Measurements from ENCODE around the gene SERPINB7. TPM values are rescaled to one million over a fixed set of nuclear protein-coding genes. Genes with fewer than 3 reads are reported as not detected.

Gene SERPINB7
- total RNA-seq (2021; ENCODE audit: unreplicated experiment) (not detected), Bru-seq, nascent RNA (not detected), BruChase-seq, experiment 1, labeled RNA remaining after a 6-hour chase (percentile 2 among the genes with signal in this experiment), BruChase-seq, experiment 2, labeled RNA remaining after a 2-hour chase (not detected)
- polyA plus RNA-seq (2012), result 0.12 and 0.14 TPM in 2 replicates
- long read RNA-seq, result 0 reads

GRCh38 chr18:63775166-63775730, at the start of gene SERPINB7:
Gene SERPINB7 (plus strand): TSS chr18:63775418. CDS start chr18:63782373, 6,955 bp downstream.
- Histone ChIP-seq H3K79me2 (ENCODE audit: insufficient read depth, low read length) (no peaks in the 10 kb centered on the region), H3K36me3 (ENCODE audit: control insufficient read depth in 1 of 2, insufficient read depth in 2 of 2, low read length in 2 of 2) (no peaks in the 10 kb centered on the region), H3K4me3 (replicated peaks in 1 of 2; ENCODE audit: low read depth in 1 of 2, low read length in 2 of 2) (no peak within 1 kb of the TSS), H2AFZ (ENCODE audit: low read depth, low read length, poor library complexity, severe bottlenecking) (peak within 1 kb of the TSS; percentile 29), H3K4me2 (ENCODE audit: low read length) (peak within 1 kb of the TSS; percentile 55), H3K9me3 (ENCODE audit: control insufficient read depth in 1 of 2, insufficient read depth in 1 of 2, low read depth in 1 of 2, low read length in 2 of 2) (no peaks in the 10 kb centered on the region), H3K27ac (ENCODE audit: low read depth, low read length) (no peak within 1 kb of the TSS), H3K4me1 (ENCODE audit: control insufficient read depth in 1 of 2, insufficient read depth in 2 of 2, low read length in 2 of 2) (peaks cover 0 to 19% of the 10 kb centered on the region in 2 experiments; a peak in 2 of 4 replicates), H3K27me3 (ENCODE audit: insufficient read depth, low read length) (no peaks in the 10 kb centered on the region), H3K9me2 (ENCODE audit: insufficient read depth) (no peaks in the 10 kb centered on the region), H4K20me1 (ENCODE audit: insufficient read depth) (no peaks in the 10 kb centered on the region), H3K9ac (ENCODE audit: low read length) (no peak within 1 kb of the TSS; the same call in 1 of the 2 replicates)
- ChIA-PET POLR2A (interaction anchor here (0.5 kb wide), 1 partner anchor 567 kb away, joined by 3 read pairs; no protein-coding TSS in a partner anchor), CTCF (no interaction called here), RAD21 (ENCODE audit: low non-redundant PET in 1 of 2, low total read pairs in 2 of 2, uncharacterized antibody in 2 of 2, unreplicated experiment in 2 of 2) (no interaction called here)
- BruUV-seq (replicated peaks), result no TSS peak
- TF ChIP-seq CBX3 (IDR thresholded peaks at IDR 0.05; ENCODE audit: low read depth) (0 out of 2 replicates have a peak, but pooled peaks have one; percentile 27), FOSL1 (IDR thresholded peaks at IDR 0.05; ENCODE audit: low read depth) (peak; percentile 59), POLR2A (IDR thresholded peaks at IDR 0.05; ENCODE audit: borderline replicate concordance, extremely low read depth, insufficient read depth, insufficient read length) (no peak), SP1 (IDR thresholded peaks at IDR 0.05; ENCODE audit: low read depth) (peak; percentile 44)
- intact Hi-C loops (cut with micrococcal nuclease), result no loop called here
- ATAC-seq, result peak; percentile 78; the same call in 1 of the 2 replicates
- peak; percentile 10 for DNase-seq (ENCODE audit: low read depth, low spot score)

- DNase-seq (ENCODE audit: low read depth, low spot score) (no peak), ATAC-seq (no peak)
- Histone ChIP-seq H3K79me2 (ENCODE audit: insufficient read depth, low read length) (no peaks in the 10 kb centered on the region), H3K27me3 (ENCODE audit: insufficient read depth, low read length) (no peaks in the 10 kb centered on the region), H4K20me1 (ENCODE audit: insufficient read depth) (no peaks in the 10 kb centered on the region), H3K9ac (ENCODE audit: low read length) (no peak overlapping the region), H3K9me2 (ENCODE audit: insufficient read depth) (no peaks in the 10 kb centered on the region), H3K36me3 (ENCODE audit: control insufficient read depth in 1 of 2, insufficient read depth in 2 of 2, low read length in 2 of 2) (no peaks in the 10 kb centered on the region), H3K9me3 (ENCODE audit: control insufficient read depth in 1 of 2, insufficient read depth in 1 of 2, low read depth in 1 of 2, low read length in 2 of 2) (no peaks in the 10 kb centered on the region), H3K4me1 (ENCODE audit: control insufficient read depth in 1 of 2, insufficient read depth in 2 of 2, low read length in 2 of 2) (no peaks in the 10 kb centered on the region), H2AFZ (ENCODE audit: low read depth, low read length, poor library complexity, severe bottlenecking) (no peak overlapping the region), H3K27ac (ENCODE audit: low read depth, low read length) (no peak overlapping the region), H3K4me2 (ENCODE audit: low read length) (no peak overlapping the region), H3K4me3 (replicated peaks in 1 of 2; ENCODE audit: low read depth in 1 of 2, low read length in 2 of 2) (no peak overlapping the region)
- no TSS peak for BruUV-seq (replicated peaks)
- TF ChIP-seq POLR2A (IDR thresholded peaks at IDR 0.05; ENCODE audit: borderline replicate concordance, extremely low read depth, insufficient read depth, insufficient read length), result no peak
- TF ChIP-seq ATF3 (IDR thresholded peaks at IDR 0.05), result no peak
- TF ChIP-seq POLR2AphosphoS5 (IDR thresholded peaks at IDR 0.05; ENCODE audit: low read depth, low read length), result no peak
- TF ChIP-seq MAX (IDR thresholded peaks at IDR 0.05), result no peak
- TF ChIP-seq CEBPB (IDR thresholded peaks at IDR 0.05; ENCODE audit: low read depth), result no peak
- no peak for TF ChIP-seq TCF7L2 (IDR thresholded peaks at IDR 0.05; ENCODE audit: borderline replicate concordance, extremely low read depth, insufficient read depth, insufficient read length)
- ChIA-PET POLR2A (no interaction called here), CTCF (no interaction called here), RAD21 (ENCODE audit: low non-redundant PET in 1 of 2, low total read pairs in 2 of 2, uncharacterized antibody in 2 of 2, unreplicated experiment in 2 of 2) (no interaction called here)
- intact Hi-C loops (cut with micrococcal nuclease), result no loop called here
Measured at GRCh38 chr18:63725682-63726480, 49.3 kb upstream of the SERPINB7 start.
